ENCODE results near the gene ARMC2.

DNA sequence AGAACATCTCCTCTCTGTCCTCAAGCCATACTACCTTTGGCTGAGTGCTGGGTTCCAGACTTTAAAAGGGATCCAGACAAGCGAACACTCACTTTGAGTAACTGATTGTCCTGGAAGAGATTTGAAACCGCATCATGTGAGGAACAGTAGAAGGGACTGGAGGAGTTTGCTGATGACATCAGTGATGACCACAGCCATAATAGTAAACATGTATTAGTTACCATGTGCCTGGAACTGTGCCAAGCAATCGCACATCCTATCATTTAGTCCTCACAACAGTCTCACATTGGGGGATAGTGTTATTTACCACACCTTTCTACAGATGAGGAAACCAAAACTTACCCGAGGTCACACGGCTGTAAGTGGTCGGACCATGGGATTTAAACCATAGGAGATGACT, 39.8 kb downstream of the ARMC2 start:
- TF ChIP-seq CTCF (conservative IDR thresholded peaks at IDR 0.05; ENCODE audit: low read depth in 2 of 2) (no peak), EZH2 (IDR thresholded peaks at IDR 0.05; ENCODE audit: low read depth, unreplicated experiment) (no peak), POLR2AphosphoS5 (IDR thresholded peaks at IDR 0.05; ENCODE audit: low read depth) (no peak), REST (IDR thresholded peaks at IDR 0.05; ENCODE audit: unreplicated experiment) (no peak), EZH2phosphoT487 (IDR thresholded peaks at IDR 0.05; ENCODE audit: unreplicated experiment) (no peak)

Measured in GM23338 (cell line).